Upper lobe of left lung (tissue), 6 donors: ENCODE measurements around the gene LBH. TPM values are rescaled to one million over a fixed set of nuclear protein-coding genes. Genes with fewer than 3 reads are reported as not detected.
A peak's percentile ranks its signal among the peaks of the same experiment; 100 is the strongest.

Experiments used
- ATAC-seq, 2 donors: fragments of 200-7000 bp; cut with Tn5 transposase; one replicate each; pipeline ENCODE4 v1.9.1; 2022; ENCODE audit warnings: mild to moderate bottlenecking in 2 of 2, moderate library complexity in 2 of 2; ENCODE audit not compliant: low FRiP score in 2 of 2
- DNase-seq, 2 donors: peaks; one replicate each; pipeline ENCODE4 v3.0.0-alpha.2; 2019 to 2020
- H3K27ac ChIP-seq, 4 donors: fragments of 200-600 bp; sonication (generic); one replicate each; pipeline ENCODE4 v1.5.1; 2016 to 2019
- H3K27me3 ChIP-seq, 4 donors: fragments of 200-600 bp; sonication (generic); one replicate each; pipeline ENCODE4 v1.5.1; 2017 to 2019
- H3K36me3 ChIP-seq, 4 donors: fragments of 200-600 bp; sonication (generic); one replicate each; pipeline ENCODE4 v1.5.1; 2016 to 2019
- H3K4me1 ChIP-seq, 4 donors: fragments of 200-600 bp; sonication (generic); one replicate each; pipeline ENCODE4 v1.5.1; 2018 to 2019
- H3K4me3 ChIP-seq, 4 donors: fragments of 200-600 bp; sonication (generic); one replicate each; pipeline ENCODE4 v1.5.1; 2017 to 2019; ENCODE audit warnings: mild to moderate bottlenecking in 2 of 4, moderate library complexity in 1 of 4
- H3K9me3 ChIP-seq, 4 donors: fragments of 200-600 bp; sonication (generic); one replicate each; pipeline ENCODE4 v1.5.1; 2018 to 2019
- CTCF ChIP-seq, 6 experiments: fragments of 450-650 bp in 4 of 6; fragments of 200-600 bp in 2 of 6; sonication (generic) in 2 of 6; IDR thresholded peaks; one replicate each; pipeline ENCODE4 v1.5.1; 2016 to 2019; ENCODE audit warnings: antibody characterized with exemption in 6 of 6
- EP300 ChIP-seq, 4 donors: sonication (generic); formaldehyde crosslinking; IDR thresholded peaks; one replicate each; pipeline ENCODE4 v1.5.1; 2017; ENCODE audit warnings: antibody characterized with exemption in 4 of 4, control low read depth in 2 of 4
- POLR2A ChIP-seq, 4 donors: fragments of 450-650 bp; IDR thresholded peaks; one replicate each; pipeline ENCODE4 v1.5.1; 2016 to 2017; ENCODE audit warnings: antibody characterized with exemption in 4 of 4, mild to moderate bottlenecking in 2 of 4
- POLR2AphosphoS5 ChIP-seq, 2 donors: sonication (generic); formaldehyde crosslinking; IDR thresholded peaks; one replicate each; pipeline ENCODE4 v1.5.1; 2017; ENCODE audit warnings: antibody characterized with exemption in 2 of 2
- WGBS, 2 donors: methylation state at CpG; one replicate each; pipeline ENCODE4 v1.1.5; 2017 to 2018; 5-methylcytosine and 5-hydroxymethylcytosine counted together
- total RNA-seq, 6 donors: library from RNA; depleted of rRNA in 4 of 6; stranded (reverse); fragments of >200 nt in 4 of 6; gene quantifications; one replicate each; pipeline versions ENCODE4 v1.1.0 to v1.2.1, GENCODE V29; 2016 to 2021
- donor health status: DM: no; HTN: no; CAD: no; lungs with moderate emphysema.
- donor health status: DM: no; HTN: yes; CAD: no; lungs with severe emphysema.

Gene LBH
- total RNA-seq, 6 donors from 2014 or later = 45.6 to 270 (median 154) TPM

GRCh38 chr2:30261695-30262211, 30.4 kb downstream of the LBH start:
- DNase-seq (no peak), ATAC-seq (no peak)
- Histone ChIP-seq H3K36me3 (peaks cover 8 to 39% (median 23%) of the 10 kb centered on the region in 4 donors), H3K27me3 (no peaks in the 10 kb centered on the region), H3K4me1 (peaks cover 10 to 15% (median 12%) of the 10 kb centered on the region in 4 donors), H3K27ac (no peak overlapping the region), H3K4me3 (no peak overlapping the region), H3K9me3 (no peaks in the 10 kb centered on the region)
- no peak for TF ChIP-seq CTCF (IDR thresholded peaks at IDR 0.05)
- TF ChIP-seq POLR2AphosphoS5 (IDR thresholded peaks at IDR 0.05) = no peak
- TF ChIP-seq EP300 (IDR thresholded peaks at IDR 0.05) = no peak
- TF ChIP-seq POLR2A (IDR thresholded peaks at IDR 0.05) = no peak

- Histone ChIP-seq H3K4me1 (peaks cover 14 to 21% (median 19%) of the 10 kb centered on the region in 4 donors), H3K36me3 (peaks cover under 1 to 28% (median 18%) of the 10 kb centered on the region in 4 donors), H3K9me3 (no peaks in the 10 kb centered on the region), H3K27me3 (no peaks in the 10 kb centered on the region), H3K27ac (no peak overlapping the region), H3K4me3 (no peak overlapping the region)
- no peak for ATAC-seq
- WGBS, 2 donors = 85 to 97% methylated on average over 3 to 5 of the region's 5 CpGs
- no peak for DNase-seq
- TF ChIP-seq CTCF (IDR thresholded peaks at IDR 0.05) = no peak
- TF ChIP-seq POLR2AphosphoS5 (IDR thresholded peaks at IDR 0.05) = no peak
- no peak for TF ChIP-seq EP300 (IDR thresholded peaks at IDR 0.05)
- no peak for TF ChIP-seq POLR2A (IDR thresholded peaks at IDR 0.05)
Measured at GRCh38 chr2:30262716-30263309, 31.5 kb downstream of the LBH start.

GRCh38 chr2:30264274-30264673, 32.9 kb downstream of the LBH start:
- peaks cover 0 to 14% (median 3%) of the 10 kb centered on the region in 4 donors for H3K36me3 ChIP-seq
- 70 to 92% methylated on average over 3 of the region's 3 CpGs for WGBS, 2 donors
- no peak for DNase-seq
- H3K4me1 ChIP-seq = peaks cover 17 to 33% (median 20%) of the 10 kb centered on the region in 4 donors
- no peak for ATAC-seq
- H3K27me3 ChIP-seq = no peaks in the 10 kb centered on the region
- TF ChIP-seq POLR2AphosphoS5 (IDR thresholded peaks at IDR 0.05) (no peak), POLR2A (IDR thresholded peaks at IDR 0.05) (no peak), CTCF (IDR thresholded peaks at IDR 0.05) (no peak), EP300 (IDR thresholded peaks at IDR 0.05) (no peak)
- no peak overlapping the region for H3K4me3 ChIP-seq
- H3K27ac ChIP-seq = no peak overlapping the region
- no peaks in the 10 kb centered on the region for H3K9me3 ChIP-seq

- WGBS, 2 donors = 75 to 79% methylated on average over 4 of the region's 4 CpGs
- Histone ChIP-seq H3K4me1 (peaks cover 21 to 37% (median 26%) of the 10 kb centered on the region in 4 donors), H3K27me3 (no peaks in the 10 kb centered on the region), H3K4me3 (no peak overlapping the region), H3K9me3 (no peaks in the 10 kb centered on the region), H3K36me3 (peaks cover 0 to 3% (median 0%) of the 10 kb centered on the region in 4 donors), H3K27ac (peak overlapping the region; percentile 39 to 75 (median 74))
- no peak for TF ChIP-seq POLR2AphosphoS5 (IDR thresholded peaks at IDR 0.05)
- TF ChIP-seq CTCF (IDR thresholded peaks at IDR 0.05) = no peak
- TF ChIP-seq EP300 (IDR thresholded peaks at IDR 0.05) = no peak
- TF ChIP-seq POLR2A (IDR thresholded peaks at IDR 0.05) = no peak
- ATAC-seq (no peak), DNase-seq (no peak)
Measured at GRCh38 chr2:30265052-30266015, 34.0 kb downstream of the LBH start.
